Mesenteric fat pad (tissue), 1 donor: Measurements from ENCODE around the gene SGTA. TPM values are rescaled to one million over a fixed set of nuclear protein-coding genes. Genes with fewer than 3 reads are reported as not detected.

Source experiments
- DNase-seq: peaks from one replicate; pipeline ENCODE4 v3.0.0-alpha.2; 2020; ENCODE audit warnings: low spot score
- total RNA-seq: library from RNA; stranded (reverse); fragmentation: NEBNext Ultra II Directional; extraction: Animal tissue kit (Norgen Biotek cat#: 25700); gene quantifications from one replicate; pipeline ENCODE4 v1.2.1, GENCODE V29; 2021
- donor health status: DM: yes; HTN: yes; CAD: no.

The SGTA gene
- total RNA-seq, 1 donor from 2014 or later = 37.8 TPM

- DNase-seq = no peak
These were observed 54.2 kb downstream of the SGTA start for GRCh38 chr19:2728783-2729387.

GRCh38 chr19:2727640-2727944 lies 55.5 kb downstream of the SGTA start:
- no peak for DNase-seq

GRCh38 chr19:2726904-2727639 lies 56.0 kb downstream of the SGTA start:
- DNase-seq = no peak

- no peak for DNase-seq
These were observed 56.8 kb downstream of the SGTA start for GRCh38 chr19:2726160-2726855.

- DNase-seq = no peak
These were observed 58.9 kb downstream of the SGTA start for GRCh38 chr19:2724148-2724557.

- no peak for DNase-seq
These were observed 59.3 kb downstream of the SGTA start for GRCh38 chr19:2723747-2724146.

GRCh38 chr19:2723345-2723715 lies 59.7 kb downstream of the SGTA start:
- no peak for DNase-seq

- peak; percentile 91 for DNase-seq
These were observed 60.3 kb downstream of the SGTA start for GRCh38 chr19:2722541-2723344.

GRCh38 chr19:2721570-2722540 lies 61.2 kb downstream of the SGTA start:
- no peak for DNase-seq

GRCh38 chr19:2720777-2721569 lies 62.1 kb downstream of the SGTA start, which contains the start of gene DIRAS1:
Gene DIRAS1 (minus strand): TSS chr19:2721372. CDS start chr19:2717806, 3,566 bp downstream.
- no peak for DNase-seq

GRCh38 chr19:2719920-2720776 lies 62.9 kb downstream of the SGTA start:
- DNase-seq = no peak

- DNase-seq = no peak
These were observed 63.8 kb downstream of the SGTA start for GRCh38 chr19:2719232-2719735.

GRCh38 chr19:2717638-2718541 lies 65.2 kb downstream of the SGTA start:
- no peak for DNase-seq

GRCh38 chr19:2716722-2717637 lies 66.1 kb downstream of the SGTA start:
- no peak for DNase-seq

- no peak for DNase-seq
These were observed 66.8 kb downstream of the SGTA start for GRCh38 chr19:2716275-2716650.
